Gastroesophageal sphincter (tissue), 4 donors: ENCODE results near the gene CFHR5. TPM values are rescaled to one million over a fixed set of nuclear protein-coding genes. Genes with fewer than 3 reads are reported as not detected.

Experiments
- ATAC-seq: fragments of 150-250 bp; one replicate; pipeline ENCODE4 v1.9.1; 2016; ENCODE audit warnings: mild to moderate bottlenecking, moderate library complexity
- H3K27ac ChIP-seq, 4 donors: fragments of 200-600 bp; sonication (generic) in 3 of 4; 1 replicate in 3 of 4; 2 replicates in 1 of 4; pipeline ENCODE4 v1.5.1; 2016 to 2019
- H3K27me3 ChIP-seq: fragments of 200-600 bp; sonication (generic); one replicate; pipeline ENCODE4 v1.5.1; 2019
- H3K36me3 ChIP-seq, 2 donors: fragments of 200-600 bp; sonication (generic); one replicate each; pipeline ENCODE4 v1.5.1; 2019; ENCODE audit warnings: control low read depth in 1 of 2
- H3K4me1 ChIP-seq, 3 donors: fragments of 200-600 bp; sonication (generic); 1 replicate in 2 of 3; 2 replicates in 1 of 3; pipeline ENCODE4 v1.5.1; 2016 to 2019; ENCODE audit warnings: control low read depth in 2 of 3
- H3K4me3 ChIP-seq, 2 donors: fragments of 200-600 bp; sonication (generic); one replicate each; pipeline ENCODE4 v1.5.1; 2019; ENCODE audit warnings: mild to moderate bottlenecking in 1 of 2, moderate library complexity in 1 of 2
- H3K9me3 ChIP-seq, 3 donors: fragments of 200-600 bp; sonication (generic); one replicate each; pipeline ENCODE4 v1.5.1; 2017 to 2019; ENCODE audit warnings: control low read depth in 2 of 3
- CTCF ChIP-seq, 4 experiments: fragments of 200-600 bp in 2 of 4; fragments of 450-650 bp in 2 of 4; sonication (generic) in 1 of 4; IDR thresholded peaks; one replicate each; pipeline ENCODE4 v1.5.1; 2017 to 2019; ENCODE audit warnings: antibody characterized with exemption in 4 of 4, mild to moderate bottlenecking in 2 of 4, moderate library complexity in 2 of 4
- EP300 ChIP-seq: sonication (generic); formaldehyde crosslinking; IDR thresholded peaks from one replicate; pipeline ENCODE4 v1.6.1; 2017; ENCODE audit warnings: antibody characterized with exemption, mild to moderate bottlenecking
- POLR2A ChIP-seq, 2 donors: fragments of 450-650 bp; IDR thresholded peaks; one replicate each; pipeline ENCODE4 v1.6.1; 2017; ENCODE audit warnings: antibody characterized with exemption in 2 of 2, mild to moderate bottlenecking in 2 of 2, moderate library complexity in 1 of 2
- POLR2AphosphoS5 ChIP-seq: sonication (generic); formaldehyde crosslinking; IDR thresholded peaks from one replicate; pipeline ENCODE4 v1.6.1; 2017; ENCODE audit warnings: antibody characterized with exemption
- WGBS, 2 donors: methylation state at CpG; one replicate each; pipeline ENCODE4 v1.1.5; 2018; ENCODE audit warnings: low coverage in 1 of 2; 5-methylcytosine and 5-hydroxymethylcytosine counted together
- small RNA-seq, 4 donors: library from RNA; depleted of rRNA; stranded (forward); fragments of <200 nt; gene quantifications; one replicate each; pipeline ENCODE3, GENCODE V24; 2016
- total RNA-seq, 4 donors: library from RNA; depleted of rRNA; stranded (reverse); fragments of >200 nt; gene quantifications; one replicate each; pipeline ENCODE4 v1.1.0, GENCODE V29; 2016

Gene CFHR5
- total RNA-seq, 4 donors from 2014 or later = not detected

- 75 to 95% methylated on average over 3 of the region's 3 CpGs for WGBS, 2 donors
- Histone ChIP-seq H3K4me1 (no peaks in the 10 kb centered on the region), H3K36me3 (no peaks in the 10 kb centered on the region), H3K27me3 (no peaks in the 10 kb centered on the region), H3K9me3 (no peaks in the 10 kb centered on the region), H3K27ac (no peak overlapping the region), H3K4me3 (no peak overlapping the region)
- no peak for ATAC-seq
- TF ChIP-seq CTCF (IDR thresholded peaks at IDR 0.05) (no peak), EP300 (no peak), POLR2A (IDR thresholded peaks at IDR 0.05) (no peak), POLR2AphosphoS5 (no peak)
Observed at GRCh38 chr1:197036861-197037260, 59.5 kb downstream of the CFHR5 start.

GRCh38 chr1:197041486-197042353 is 64.4 kb downstream of the CFHR5 start:
- H3K36me3 ChIP-seq = no peaks in the 10 kb centered on the region
- no peaks in the 10 kb centered on the region for H3K27me3 ChIP-seq
- 65 to 75% methylated on average over 7 of the region's 7 CpGs for WGBS, 2 donors
- no peaks in the 10 kb centered on the region for H3K9me3 ChIP-seq
- no peak overlapping the region for H3K4me3 ChIP-seq
- H3K27ac ChIP-seq = no peak overlapping the region
- no peak for ATAC-seq
- no peaks in the 10 kb centered on the region for H3K4me1 ChIP-seq
- no peak for TF ChIP-seq EP300
- no peak for TF ChIP-seq CTCF (IDR thresholded peaks at IDR 0.05)
- TF ChIP-seq POLR2AphosphoS5 = no peak
- no peak for TF ChIP-seq POLR2A (IDR thresholded peaks at IDR 0.05)

GRCh38 chr1:197042676-197043341 is 65.5 kb downstream of the CFHR5 start:
- no peak overlapping the region for H3K27ac ChIP-seq

GRCh38 chr1:197049100-197049499 is 71.7 kb downstream of the CFHR5 start:
- Histone ChIP-seq H3K9me3 (no peaks in the 10 kb centered on the region), H3K36me3 (no peaks in the 10 kb centered on the region), H3K27ac (no peak overlapping the region), H3K27me3 (no peaks in the 10 kb centered on the region), H3K4me3 (no peak overlapping the region), H3K4me1 (no peaks in the 10 kb centered on the region)
- no peak for ATAC-seq
- no peak for TF ChIP-seq POLR2A (IDR thresholded peaks at IDR 0.05)
- no peak for TF ChIP-seq CTCF (IDR thresholded peaks at IDR 0.05)
- no peak for TF ChIP-seq POLR2AphosphoS5
- no peak for TF ChIP-seq EP300

More at GRCh38 chr1:197042676-197043341, 65.5 kb downstream of the CFHR5 start:
- Histone ChIP-seq H3K36me3 (no peaks in the 10 kb centered on the region), H3K4me3 (no peak overlapping the region), H3K27me3 (no peaks in the 10 kb centered on the region), H3K9me3 (no peaks in the 10 kb centered on the region), H3K4me1 (no peaks in the 10 kb centered on the region)
- ATAC-seq = no peak
- TF ChIP-seq EP300 = no peak
- TF ChIP-seq CTCF (IDR thresholded peaks at IDR 0.05) = no peak
- no peak for TF ChIP-seq POLR2A (IDR thresholded peaks at IDR 0.05)
- TF ChIP-seq POLR2AphosphoS5 = no peak
- WGBS, 2 donors = 80 to 94% methylated on average over 4 of the region's 4 CpGs

Small RNA genes within 50 kb of the gene (small RNA-seq; reads per million reads assigned to genes)
- 0 reads per million in 4 donors for gene AL139418.1

Other genes with a start within 250 kb of the CFHR5 start
- under 1 TPM in 1 of 4 donors, not detected in 3; 0.25 TPM for gene CFHR3, start 202.7 kb upstream of the CFHR5 start, total RNA-seq
- 1 to 10 TPM in 1 of 4 donors, not detected in 3; 1.3 TPM for gene CFHR1, start 157.8 kb upstream of the CFHR5 start, total RNA-seq
- not detected for gene CFHR4, start 89.5 kb upstream of the CFHR5 start, total RNA-seq
- not detected for gene CFHR2, start 33.8 kb upstream of the CFHR5 start, total RNA-seq
- not detected for gene F13B, start 89.7 kb downstream of the CFHR5 start, total RNA-seq
- gene ASPM, start 169.1 kb downstream of the CFHR5 start, total RNA-seq = under 1 TPM; 0.27 to 0.96 (median 0.29) TPM
- gene ZBTB41, start 223.7 kb downstream of the CFHR5 start, total RNA-seq = 10 to 100 TPM; 11.2 to 17.9 (median 12.9) TPM